ENCODE results near the gene TXNL4B.
"Not testable (repeated sequence)": the region's sequence is repeated elsewhere in the genome, so short reads cannot be mapped to it uniquely, and the experiment has no call there.

The TXNL4B gene

DNA sequence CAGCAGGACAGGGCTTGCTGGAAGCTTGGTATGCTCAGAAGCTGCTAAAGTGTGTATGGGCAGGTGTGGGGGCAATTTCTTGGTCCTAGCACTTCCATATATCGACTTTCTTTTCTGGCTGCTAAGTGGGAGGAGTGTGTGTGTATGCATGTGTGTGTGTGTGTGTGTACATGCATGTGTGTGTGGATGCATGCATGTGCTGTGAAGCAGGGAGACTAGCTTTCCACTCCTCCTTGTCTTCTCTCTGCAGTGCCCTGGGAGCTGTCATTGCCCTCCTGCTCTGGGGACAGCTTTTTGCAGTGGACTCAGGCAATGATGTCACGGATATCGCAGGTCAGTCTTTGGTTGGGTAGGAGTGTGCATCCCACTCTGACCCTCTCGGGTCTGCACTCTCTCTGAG lies 37.5 kb downstream of the TXNL4B start:
- Histone ChIP-seq H3K36me3 (peaks cover 10% of the 10 kb centered on the region), H3K9me3 (no peaks in the 10 kb centered on the region), H3K4me3 (ENCODE audit: low read depth in 1 of 2, low read length in 1 of 2) (peak overlapping the region in 1 of 2 experiments; percentile 47), H3K27ac (peak overlapping the region; percentile 78), H3K27me3 (no peaks in the 10 kb centered on the region), H3K4me1 (ENCODE audit: control insufficient read depth in 1 of 2, insufficient read depth in 1 of 2, low read depth in 1 of 2, low read length in 1 of 2) (peaks cover 54 to 58% of the 10 kb centered on the region in 2 experiments)
- TF ChIP-seq, protein P1, sequence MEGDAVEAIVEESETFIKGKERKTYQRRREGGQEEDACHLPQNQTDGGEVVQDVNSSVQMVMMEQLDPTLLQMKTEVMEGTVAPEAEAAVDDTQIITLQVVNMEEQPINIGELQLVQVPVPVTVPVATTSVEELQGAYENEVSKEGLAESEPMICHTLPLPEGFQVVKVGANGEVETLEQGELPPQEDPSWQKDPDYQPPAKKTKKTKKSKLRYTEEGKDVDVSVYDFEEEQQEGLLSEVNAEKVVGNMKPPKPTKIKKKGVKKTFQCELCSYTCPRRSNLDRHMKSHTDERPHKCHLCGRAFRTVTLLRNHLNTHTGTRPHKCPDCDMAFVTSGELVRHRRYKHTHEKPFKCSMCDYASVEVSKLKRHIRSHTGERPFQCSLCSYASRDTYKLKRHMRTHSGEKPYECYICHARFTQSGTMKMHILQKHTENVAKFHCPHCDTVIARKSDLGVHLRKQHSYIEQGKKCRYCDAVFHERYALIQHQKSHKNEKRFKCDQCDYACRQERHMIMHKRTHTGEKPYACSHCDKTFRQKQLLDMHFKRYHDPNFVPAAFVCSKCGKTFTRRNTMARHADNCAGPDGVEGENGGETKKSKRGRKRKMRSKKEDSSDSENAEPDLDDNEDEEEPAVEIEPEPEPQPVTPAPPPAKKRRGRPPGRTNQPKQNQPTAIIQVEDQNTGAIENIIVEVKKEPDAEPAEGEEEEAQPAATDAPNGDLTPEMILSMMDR (IDR thresholded peaks at IDR 0.05), result no peak

DNA sequence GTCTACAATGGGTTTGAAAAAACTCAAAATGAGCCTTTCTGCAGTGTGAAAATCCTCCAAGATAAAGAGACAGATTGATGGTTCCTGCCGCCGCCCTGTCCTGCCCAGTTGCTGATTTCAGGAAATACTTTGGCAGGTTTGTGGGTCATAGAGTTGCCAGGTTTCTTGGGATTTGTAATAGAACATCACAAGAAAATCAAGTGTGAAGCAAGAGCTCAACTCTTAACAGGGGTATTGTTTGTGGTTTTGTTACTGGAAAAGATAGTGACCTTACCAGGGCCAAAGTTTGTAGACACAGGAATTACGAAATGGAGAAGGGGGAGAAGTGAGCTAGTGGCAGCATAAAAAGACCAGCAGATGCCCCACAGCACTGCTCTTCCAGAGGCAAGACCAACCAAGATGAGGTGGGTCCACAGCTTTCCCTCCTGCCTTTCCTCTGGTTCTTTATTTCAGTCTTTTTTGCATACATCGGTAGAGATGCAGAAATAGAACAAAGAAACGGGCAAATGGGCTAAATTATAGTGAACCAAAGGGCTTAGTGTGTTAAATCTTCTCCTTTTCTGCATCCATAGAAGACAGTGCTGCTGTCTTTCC lies 39.1 kb downstream of the TXNL4B start, which contains the start of gene HP:
HP (plus strand) TSS at position 252 of the 594 bp plus-strand sequence; CDS start at position 400, 148 bp downstream.
- Histone ChIP-seq H3K4me3 (ENCODE audit: low read depth in 1 of 2, low read length in 1 of 2) (peak within 1 kb of the TSS; percentile 15 to 47), H3K4me1 (ENCODE audit: control insufficient read depth in 1 of 2, insufficient read depth in 1 of 2, low read depth in 1 of 2, low read length in 1 of 2) (peaks cover 68 to 74% of the 10 kb centered on the region in 2 experiments), H3K27ac (peak within 1 kb of the TSS; percentile 78)
- H3K36me3 ChIP-seq, H3K27me3 ChIP-seq, H3K9me3 ChIP-seq: not testable (repeated sequence)

- peak overlapping the region; percentile 78 for H3K27ac ChIP-seq
- H3K4me1 ChIP-seq (ENCODE audit: control insufficient read depth in 1 of 2, insufficient read depth in 1 of 2, low read depth in 1 of 2, low read length in 1 of 2), result peaks cover 77 to 78% of the 10 kb centered on the region in 2 experiments
- TF ChIP-seq, protein P1 (IDR thresholded peaks at IDR 0.05), result no peak
- H3K36me3 ChIP-seq, result no peaks in the 10 kb centered on the region
- no peaks in the 10 kb centered on the region for H3K27me3 ChIP-seq
- peak overlapping the region; percentile 39 to 41 for H3K4me3 ChIP-seq (ENCODE audit: low read depth in 1 of 2, low read length in 1 of 2)
- no peaks in the 10 kb centered on the region for H3K9me3 ChIP-seq
Observed at GRCh38 chr16:72051818-72052217, 41.6 kb downstream of the TXNL4B start.

GRCh38 chr16:72050769-72051464 lies 42.5 kb downstream of the TXNL4B start:
- Histone ChIP-seq H3K27ac (peak overlapping the region; percentile 78), H3K4me1 (ENCODE audit: control insufficient read depth in 1 of 2, insufficient read depth in 1 of 2, low read depth in 1 of 2, low read length in 1 of 2) (peaks cover 72 to 74% of the 10 kb centered on the region in 2 experiments), H3K36me3 (no peaks in the 10 kb centered on the region), H3K4me3 (ENCODE audit: low read depth in 1 of 2, low read length in 1 of 2) (peak overlapping the region in 1 of 2 experiments; percentile 39), H3K27me3 (no peaks in the 10 kb centered on the region), H3K9me3 (no peaks in the 10 kb centered on the region)
- TF ChIP-seq, protein P1 (IDR thresholded peaks at IDR 0.05), result no peak

GRCh38 chr16:72049110-72049509 lies 44.3 kb downstream of the TXNL4B start:
- TF ChIP-seq, protein P1 (IDR thresholded peaks at IDR 0.05), result no peak
- peak overlapping the region; percentile 78 for H3K27ac ChIP-seq
- H3K9me3 ChIP-seq, result no peaks in the 10 kb centered on the region
- peaks cover 54 to 56% of the 10 kb centered on the region in 2 experiments for H3K4me1 ChIP-seq (ENCODE audit: control insufficient read depth in 1 of 2, insufficient read depth in 1 of 2, low read depth in 1 of 2, low read length in 1 of 2)
- H3K27me3 ChIP-seq, result no peaks in the 10 kb centered on the region
- no peak overlapping the region for H3K4me3 ChIP-seq (ENCODE audit: low read depth in 1 of 2, low read length in 1 of 2)
- H3K36me3 ChIP-seq, result no peaks in the 10 kb centered on the region

DNA sequence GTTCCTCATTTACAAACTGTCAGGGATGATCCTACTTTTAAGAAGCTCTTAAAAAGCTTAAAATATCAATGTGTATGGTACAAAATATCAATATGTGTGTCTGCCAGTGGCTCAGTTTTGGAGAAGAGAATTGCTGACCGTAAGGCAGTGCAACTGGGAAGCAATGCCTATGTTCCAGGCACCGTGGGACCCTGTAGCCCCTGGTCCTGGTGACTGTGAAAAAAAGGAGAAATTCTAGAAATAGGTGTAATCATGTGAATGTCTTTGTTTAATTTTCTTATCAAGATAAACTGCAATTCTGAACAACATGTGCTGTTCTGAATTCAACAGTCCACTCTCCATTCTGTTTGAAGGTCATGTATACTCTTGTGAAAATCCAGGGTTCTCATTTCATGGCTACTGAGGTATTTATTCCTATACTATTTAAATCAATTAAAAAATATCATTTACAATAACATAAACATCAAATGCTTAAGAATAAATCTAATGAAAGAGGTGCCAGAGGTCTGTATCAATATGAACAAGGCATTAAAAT lies 48.5 kb downstream of the TXNL4B start:
- no peak overlapping the region for H3K4me3 ChIP-seq (ENCODE audit: low read depth in 1 of 2, low read length in 1 of 2)
- peaks cover 30 to 31% of the 10 kb centered on the region in 2 experiments for H3K4me1 ChIP-seq (ENCODE audit: control insufficient read depth in 1 of 2, insufficient read depth in 1 of 2, low read depth in 1 of 2, low read length in 1 of 2)
- TF ChIP-seq, protein P1 (IDR thresholded peaks at IDR 0.05), result no peak
- H3K9me3 ChIP-seq, result no peaks in the 10 kb centered on the region
- no peaks in the 10 kb centered on the region for H3K36me3 ChIP-seq
- no peak overlapping the region for H3K27ac ChIP-seq
- no peaks in the 10 kb centered on the region for H3K27me3 ChIP-seq
